Caco-2 (cell line): ENCODE results near the gene GASK1B. TPM values are rescaled to one million over a fixed set of nuclear protein-coding genes. Genes with fewer than 3 reads are reported as not detected.
A peak's percentile ranks its signal among the peaks of the same experiment; 100 is the strongest.

Experiments used
- BruUV-seq: library from RNA; stranded (reverse); fragments of 400-500 nt; replicated peaks from 2 replicates; lab custom pipeline; 2021; lab: Mats Ljungman, UMichigan
- CTCF ChIA-PET: fragments of 300-600 bp; sonication (Branson Sonifier 250); formaldehyde crosslinking; loops from one replicate; lab custom pipeline; 2022; ENCODE audit warnings: antibody characterized with exemption; lab: Charles Lee
- POLR2A ChIA-PET: fragments of 300-600 bp; sonication (Branson Sonifier 250); formaldehyde crosslinking; loops from one replicate; lab custom pipeline; 2022; ENCODE audit warnings: antibody characterized with exemption; lab: Charles Lee
- DNase-seq, 2 experiments: peaks; one replicate each; pipeline versions ENCODE4 v3.0.0 to v3.0.0-alpha.2; 2020 to 2022
- H3K27me3 ChIP-seq: replicated peaks from 2 replicates; pipeline ENCODE4 v1.6.0; 2011; ENCODE audit warnings: low read length; ENCODE audit not compliant: control insufficient read depth, insufficient read depth
- H3K36me3 ChIP-seq: 2 replicates; pipeline ENCODE4 v1.5.1; 2011; ENCODE audit warnings: low read length; ENCODE audit not compliant: control insufficient read depth, insufficient read depth
- H3K4me1 ChIP-seq: fragments of 250-450 bp; sonication (Bioruptor Pico); 2 replicates; pipeline ENCODE4 v1.5.1; 2020; ENCODE audit warnings: mild to moderate bottlenecking
- H3K4me3 ChIP-seq: 2 replicates; pipeline ENCODE4 v1.5.1; 2011; ENCODE audit warnings: low read depth, mild to moderate bottlenecking, control low read depth, low read length
- H3K9me3 ChIP-seq: fragments of 250-450 bp; sonication (Bioruptor Pico); 2 replicates; pipeline ENCODE4 v1.5.1; 2020; ENCODE audit warnings: mild to moderate bottlenecking, moderate library complexity
- H3K27ac Mint-ChIP-seq: one replicate; pipeline ENCODE4 v1.8.0; 2022; ENCODE audit warnings: mixed read lengths; ENCODE audit not compliant: unreplicated experiment
- H3K27me3 Mint-ChIP-seq: one replicate; pipeline ENCODE4 v1.8.0; 2022; ENCODE audit warnings: mixed read lengths; ENCODE audit not compliant: insufficient read depth, unreplicated experiment
- H3K36me3 Mint-ChIP-seq: one replicate; pipeline ENCODE4 v1.8.0; 2022; ENCODE audit warnings: mild to moderate bottlenecking, mixed read lengths; ENCODE audit not compliant: insufficient read depth, unreplicated experiment
- H3K4me1 Mint-ChIP-seq: one replicate; pipeline ENCODE4 v1.8.0; 2022; ENCODE audit warnings: low read depth, mixed read lengths; ENCODE audit not compliant: unreplicated experiment
- H3K4me3 Mint-ChIP-seq: one replicate; pipeline ENCODE4 v1.8.0; 2022; ENCODE audit warnings: mild to moderate bottlenecking, moderate library complexity, mixed read lengths; ENCODE audit not compliant: unreplicated experiment
- H3K9me3 Mint-ChIP-seq: one replicate; pipeline ENCODE4 v1.8.0; 2022; ENCODE audit warnings: mixed read lengths; ENCODE audit not compliant: unreplicated experiment
- CTCF ChIP-seq, 2 experiments: fragments of 200-600 bp in 1 of 2; IDR thresholded peaks; 1 replicate in 1 of 2; 2 replicates in 1 of 2; pipeline versions ENCODE4 v1.5.1 to v1.8.0; 2011 to 2022; ENCODE audit warnings: antibody characterized with exemption in 1 of 2, control low read depth in 1 of 2, inconsistent platforms in 1 of 2, low read depth in 1 of 2, low read length in 1 of 2, mild to moderate bottlenecking in 1 of 2, moderate library complexity in 1 of 2; ENCODE audit not compliant: insufficient read depth in 1 of 2, severe bottlenecking in 1 of 2, unreplicated experiment in 1 of 2
- intact Hi-C: fragments of 100-400 bp; cut with micrococcal nuclease; formaldehyde crosslinking; loops from one replicate; pipeline ENCODE4 v1.10.0; 2022; ENCODE audit not compliant: unreplicated experiment
- total RNA-seq: library from RNA; stranded (reverse); gene quantifications from 2 replicates; pipeline ENCODE4 v1.2.3, GENCODE V29; 2022

GASK1B gene
- total RNA-seq, 1 experiment from 2014 or later, result 48.5 TPM

GRCh38 chr4:158163941-158164767 lies 8.7 kb downstream of the GASK1B start:
- TF ChIP-seq CTCF (IDR thresholded peaks at IDR 0.05; ENCODE audit: insufficient read depth in 1 of 2, low read depth in 1 of 2, low read length in 1 of 2, severe bottlenecking in 1 of 2, unreplicated experiment in 1 of 2), result no peak
- ChIA-PET POLR2A (no interaction called here), CTCF (no interaction called here)
- BruUV-seq, result no TSS peak
- Histone ChIP-seq H3K4me1 (peaks cover 23% of the 10 kb centered on the region), H3K36me3 (no peaks in the 10 kb centered on the region), H3K27me3 (no peaks in the 10 kb centered on the region), H3K4me3 (no peak overlapping the region), H3K9me3 (no peaks in the 10 kb centered on the region)
- Mint-ChIP-seq H3K4me1 (peaks cover 24% of the 10 kb centered on the region), H3K36me3 (peaks cover 33% of the 10 kb centered on the region), H3K27ac (no peak overlapping the region), H3K9me3 (no peaks in the 10 kb centered on the region), H3K27me3 (no peaks in the 10 kb centered on the region), H3K4me3 (peak overlapping the region; percentile 29)
- no peak for DNase-seq
- intact Hi-C loops, result no loop called here

GRCh38 chr4:158162631-158163030 lies 10.2 kb downstream of the GASK1B start:
- no peaks in the 10 kb centered on the region for H3K9me3 Mint-ChIP-seq
- no peak for DNase-seq
- ChIA-PET CTCF (no interaction called here), POLR2A (no interaction called here)
- H3K4me3 ChIP-seq, result no peak overlapping the region
- peak overlapping the region; percentile 8 for H3K4me3 Mint-ChIP-seq
- peaks cover 37% of the 10 kb centered on the region for H3K36me3 Mint-ChIP-seq
- no peaks in the 10 kb centered on the region for H3K36me3 ChIP-seq
- H3K27ac Mint-ChIP-seq, result peak overlapping the region; percentile 17
- BruUV-seq, result no TSS peak
- peaks cover 27% of the 10 kb centered on the region for H3K4me1 Mint-ChIP-seq
- intact Hi-C loops, result no loop called here
- no peaks in the 10 kb centered on the region for H3K9me3 ChIP-seq
- TF ChIP-seq CTCF (IDR thresholded peaks at IDR 0.05; ENCODE audit: insufficient read depth in 1 of 2, low read depth in 1 of 2, low read length in 1 of 2, severe bottlenecking in 1 of 2, unreplicated experiment in 1 of 2), result no peak
- peaks cover 38% of the 10 kb centered on the region for H3K4me1 ChIP-seq
- H3K27me3 Mint-ChIP-seq, result no peaks in the 10 kb centered on the region
- H3K27me3 ChIP-seq, result no peaks in the 10 kb centered on the region

GRCh38 chr4:158161551-158162354 lies 11.1 kb downstream of the GASK1B start:
- H3K9me3 Mint-ChIP-seq, result no peaks in the 10 kb centered on the region
- peaks cover 43% of the 10 kb centered on the region for H3K36me3 Mint-ChIP-seq
- no peaks in the 10 kb centered on the region for H3K27me3 Mint-ChIP-seq
- TSS peak; percentile 99 for BruUV-seq
- Histone ChIP-seq H3K9me3 (no peaks in the 10 kb centered on the region), H3K4me1 (peaks cover 46% of the 10 kb centered on the region), H3K27me3 (no peaks in the 10 kb centered on the region), H3K36me3 (no peaks in the 10 kb centered on the region), H3K4me3 (no peak overlapping the region)
- intact Hi-C loops, result no loop called here
- CTCF ChIA-PET, result no interaction called here
- peak overlapping the region; percentile 8 for H3K4me3 Mint-ChIP-seq
- DNase-seq, result no peak
- peaks cover 34% of the 10 kb centered on the region for H3K4me1 Mint-ChIP-seq
- peak overlapping the region; percentile 17 for H3K27ac Mint-ChIP-seq
- no peak for TF ChIP-seq CTCF (IDR thresholded peaks at IDR 0.05; ENCODE audit: insufficient read depth in 1 of 2, low read depth in 1 of 2, low read length in 1 of 2, severe bottlenecking in 1 of 2, unreplicated experiment in 1 of 2)
- POLR2A ChIA-PET, result no interaction called here
